Dermis microvascular lymphatic vessel endothelial cell (primary cell): Measurements from ENCODE around the gene RAD1. TPM values are rescaled to one million over a fixed set of nuclear protein-coding genes. Genes with fewer than 3 reads are reported as not detected.

ENCODE experiments used
- DNase-seq, 2 donors: peaks; one replicate each; pipeline versions ENCODE4 v3.0.0 to v3.0.0-alpha.2; 2010; ENCODE audit warnings: low read depth in 2 of 2
- total RNA-seq: library from RNA; depleted of rRNA; stranded (reverse); fragments of >200 nt; gene quantifications from 2 replicates; pipeline ENCODE4 v1.2.1, GENCODE V29; 2014

RAD1 gene
- total RNA-seq, 1 donor from 2014 or later: 28.1 TPM

DNA sequence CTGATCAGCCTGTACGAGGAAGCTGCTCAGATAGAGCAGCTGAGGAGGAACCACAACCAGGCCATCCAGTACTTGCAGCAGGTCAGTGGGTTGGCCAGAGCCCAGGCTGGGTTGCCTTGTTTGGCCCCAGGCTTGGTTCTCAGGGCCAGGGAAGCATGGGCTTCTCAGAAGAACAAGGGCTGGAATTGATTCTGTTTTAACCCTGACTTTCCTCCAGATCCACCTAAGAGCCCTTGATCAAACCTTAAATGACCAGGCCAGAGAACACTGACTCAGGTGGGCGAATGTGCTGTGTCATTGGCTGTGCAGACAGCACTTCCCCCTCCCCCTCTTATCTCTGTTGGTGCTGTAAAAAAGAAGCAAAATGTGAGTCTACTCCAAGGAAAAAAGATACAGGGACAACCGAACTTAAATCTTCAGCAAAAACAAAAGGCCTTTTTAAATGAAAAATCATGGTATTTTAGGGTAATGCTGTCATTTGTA is 48.3 kb downstream of the RAD1 start:
- no peak for DNase-seq

GRCh38 chr5:34865091-34865490 is 50.2 kb downstream of the RAD1 start:
- DNase-seq: no peak

DNA sequence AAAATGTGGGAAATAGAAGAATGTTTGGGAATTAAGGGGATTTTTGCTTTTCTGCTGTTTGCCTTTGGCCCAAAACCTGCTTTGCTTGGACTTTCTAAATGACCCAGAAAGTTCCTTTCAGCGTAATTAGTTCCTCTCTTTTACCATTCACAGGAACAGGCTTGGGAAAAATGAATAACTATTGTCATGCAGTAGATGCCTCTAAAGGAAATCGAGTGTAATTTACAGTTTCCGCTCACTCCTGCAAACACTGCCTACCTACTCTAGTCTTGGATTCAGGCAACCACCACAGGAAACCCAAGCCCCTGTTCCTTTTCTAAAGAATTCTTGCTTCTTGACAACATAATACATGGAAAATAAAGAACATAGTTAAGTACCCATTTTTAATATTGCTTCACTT is 51.4 kb downstream of the RAD1 start:
- DNase-seq: peak; percentile 38 to 68

GRCh38 chr5:34859253-34859652 is 56.1 kb downstream of the RAD1 start:
- no peak for DNase-seq

DNA sequence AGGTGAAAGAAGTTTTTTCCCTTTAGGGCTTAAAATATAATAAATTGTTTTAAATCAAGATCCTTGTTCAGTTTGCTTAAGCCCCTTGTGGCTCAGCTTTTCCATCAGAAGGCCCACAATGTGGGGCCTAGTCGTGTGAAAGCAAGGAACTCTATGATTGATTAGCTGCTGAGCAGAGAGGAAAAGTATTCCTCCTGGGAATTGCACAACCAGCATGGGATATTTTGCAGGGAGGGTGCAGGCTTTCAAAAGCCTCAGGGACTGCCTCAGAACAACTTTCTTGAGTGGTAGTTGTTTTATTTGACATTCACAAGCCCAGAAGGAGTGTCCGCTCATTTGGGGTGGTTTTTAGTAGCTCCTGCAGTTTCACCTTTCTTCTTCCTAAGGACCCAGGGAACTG is 56.5 kb downstream of the RAD1 start:
- DNase-seq: no peak

DNA sequence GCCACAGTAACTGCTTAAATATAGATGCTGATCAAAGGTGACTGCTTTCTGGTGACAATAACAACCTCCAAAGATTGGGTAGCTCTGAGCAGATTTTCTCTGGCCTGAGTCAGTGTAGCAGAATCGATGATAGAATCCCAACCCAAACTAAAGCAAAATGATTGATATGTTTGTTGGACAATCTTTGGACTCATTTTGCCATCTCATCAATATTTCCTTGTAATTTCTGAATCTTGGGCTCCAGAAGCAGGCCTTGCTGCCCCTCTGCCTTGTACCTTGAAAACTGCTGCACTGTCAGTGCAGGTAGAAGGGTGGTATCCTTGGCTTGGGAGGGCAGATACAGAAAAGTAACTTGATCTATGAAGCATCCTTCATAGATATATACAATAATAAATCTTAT is 57.4 kb downstream of the RAD1 start:
- no peak for DNase-seq

- DNase-seq: no peak
These were observed 58.1 kb downstream of the RAD1 start for GRCh38 chr5:34857161-34857560.

Other genes with a start within 250 kb of the RAD1 start
- 0.13 and 0.26 TPM in 2 replicates for gene TTC23L, start 76.3 kb downstream of the RAD1 start, total RNA-seq
- 14.3 and 20.0 TPM in 2 replicates for gene BRIX1, start 207 bp upstream of the RAD1 start, total RNA-seq
- 15.5 and 16.6 TPM in 2 replicates for gene DNAJC21, start 14.1 kb upstream of the RAD1 start, total RNA-seq
- gene AGXT2, start 132.4 kb upstream of the RAD1 start, total RNA-seq: not detected in 2 replicates